Raji (cell line): ENCODE measurements around the gene SINHCAF.

Experiments used
- POLR2A ChIP-seq: IDR thresholded peaks from 2 replicates; pipeline ENCODE4 v1.6.1; 2011; ENCODE audit warnings: low read depth, low read length, control low read depth; ENCODE audit not compliant: insufficient read depth

The SINHCAF gene

GRCh38 chr12:31343139-31343538, 17.2 kb upstream of the SINHCAF start:
- no peak for TF ChIP-seq POLR2A

GRCh38 chr12:31342286-31342685, 16.3 kb upstream of the SINHCAF start:
- TF ChIP-seq POLR2A = no peak

GRCh38 chr12:31339831-31340622, 14.1 kb upstream of the SINHCAF start:
- no peak for TF ChIP-seq POLR2A

GRCh38 chr12:31337952-31338351, 12.0 kb upstream of the SINHCAF start:
- TF ChIP-seq POLR2A = no peak

- no peak for TF ChIP-seq POLR2A
Observed at GRCh38 chr12:31331242-31331641, 5.3 kb upstream of the SINHCAF start.

GRCh38 chr12:31326736-31327659, 1.0 kb upstream of the SINHCAF start:
- no peak for TF ChIP-seq POLR2A

GRCh38 chr12:31325524-31325875, 450 bp downstream of the SINHCAF start:
- TF ChIP-seq POLR2A = no peak

GRCh38 chr12:31324845-31325523, 966 bp downstream of the SINHCAF start:
- TF ChIP-seq POLR2A = peak; percentile 43; the same call in 1 of the 2 replicates

GRCh38 chr12:31324116-31324844, 1.7 kb downstream of the SINHCAF start:
- TF ChIP-seq POLR2A = peak; percentile 49

- no peak for TF ChIP-seq POLR2A
Observed at GRCh38 chr12:31323391-31324115, 2.4 kb downstream of the SINHCAF start.

- no peak for TF ChIP-seq POLR2A
Observed at GRCh38 chr12:31322801-31323207, 3.1 kb downstream of the SINHCAF start.

- no peak for TF ChIP-seq POLR2A
Observed at GRCh38 chr12:31321897-31322228, 4.1 kb downstream of the SINHCAF start.

GRCh38 chr12:31321186-31321896, 4.6 kb downstream of the SINHCAF start:
- no peak for TF ChIP-seq POLR2A
